ENCODE measurements around the gene CGAS. TPM values are rescaled to one million over a fixed set of nuclear protein-coding genes. Genes with fewer than 3 reads are reported as not detected.
"Not testable (repeated sequence)": the region's sequence is repeated elsewhere in the genome, so short reads cannot be mapped to it uniquely, and the experiment has no call there.

Gene CGAS
- total and polyA plus RNA-seq, 2 of the 4 experiments (the other 2 are of a cell fraction): 1.5 to 1.6 TPM

DNA sequence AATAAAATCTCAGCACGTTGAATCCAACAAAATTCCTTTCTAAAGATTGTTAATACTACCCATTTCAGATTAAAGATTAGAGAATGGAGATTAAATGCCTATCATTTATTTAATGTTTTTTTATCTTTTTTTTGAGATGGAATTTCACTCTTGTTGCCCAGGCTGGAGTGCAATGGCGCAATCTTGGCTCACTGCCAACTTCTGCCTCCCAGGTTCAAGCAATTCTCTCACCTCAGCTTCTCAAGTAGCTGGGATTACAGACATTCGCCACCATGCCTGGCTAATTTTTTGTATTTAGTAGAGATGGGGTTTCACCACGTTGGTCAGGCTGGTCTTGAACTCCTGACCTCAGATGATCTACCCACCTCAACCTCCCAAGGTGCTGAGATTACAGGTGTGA is 59.9 kb downstream of the CGAS start:
- H2AK9ac ChIP-seq (replicated peaks; ENCODE audit: low read depth, low read length, poor library complexity); H3K9me3 ChIP-seq (ENCODE audit: control insufficient read depth, insufficient read depth, low read length); POLR2A ChIA-PET (ENCODE audit: unreplicated experiment); H3K4ac ChIP-seq (ENCODE audit: low read depth, low read length); CTCF ChIA-PET; H3K4me2 ChIP-seq (ENCODE audit: low read depth, low read length); H2AK5ac ChIP-seq (ENCODE audit: low read depth, low read length); H4K8ac ChIP-seq (ENCODE audit: low read depth in 2 of 2, low read length in 2 of 2); H2BK20ac ChIP-seq (ENCODE audit: low read depth, low read length); H3K56ac ChIP-seq (ENCODE audit: extremely low read depth, insufficient read depth, low read length); H4K20me1 ChIP-seq (ENCODE audit: insufficient read depth, low read length); H3K27me3 ChIP-seq (ENCODE audit: control insufficient read depth, insufficient read depth, low read length); H3K79me1 ChIP-seq (ENCODE audit: low read depth in 1 of 2, low read length in 2 of 2); H2BK5ac ChIP-seq (ENCODE audit: low read depth, low read length, poor library complexity, severe bottlenecking); BruUV-seq (replicated peaks); dilution Hi-C loops (cut with HindIII; ENCODE audit: low sequenced_read_pairs, unreplicated experiment); H2AFZ ChIP-seq (replicated peaks; ENCODE audit: low read length, poor library complexity); H3K23ac ChIP-seq (ENCODE audit: low read depth, low read length); H3K9me1 ChIP-seq (ENCODE audit: insufficient read depth, low read length); DNase-seq; H3K27ac ChIP-seq (ENCODE audit: insufficient read depth, low read length); intact Hi-C loops (cut with micrococcal nuclease); H4K5ac ChIP-seq (ENCODE audit: low read depth, low read length); H3K18ac ChIP-seq (ENCODE audit: low read depth, low read length); in situ Hi-C loops (cut with MboI; ENCODE audit: low sequenced_read_pairs); H3K4me1 ChIP-seq (ENCODE audit: control insufficient read depth, insufficient read depth, low read length); H3K14ac ChIP-seq (replicated peaks; ENCODE audit: low read depth, low read length); H3K9ac ChIP-seq (ENCODE audit: low read depth, low read length); ATAC-seq (ENCODE audit: low read depth); H4K91ac ChIP-seq (ENCODE audit: insufficient read depth, low read depth, low read length); H2BK15ac ChIP-seq (ENCODE audit: low read depth, low read length); H3K36me3 ChIP-seq (ENCODE audit: control insufficient read depth, insufficient read depth, low read length); H2BK120ac ChIP-seq (ENCODE audit: low read depth, low read length); H3K4me3 ChIP-seq (ENCODE audit: insufficient read depth, low read depth, low read length): not testable (repeated sequence)
- no CpG with 5 or more reads among the region's 4 CpGs for WGBS, 2 experiments (ENCODE audit: extremely low coverage in 2 of 2, insufficient read length in 1 of 2)

Measured in IMR-90 (cell line).